Measurements from ENCODE around the gene DYNLT2B.

DYNLT2B gene

GRCh38 chr3:196273655-196274054, 44.4 kb downstream of the DYNLT2B start:
- Histone ChIP-seq H3F3A (ENCODE audit: insufficient read depth, low read length) (no peaks in the 10 kb centered on the region), H3K79me2 (ENCODE audit: insufficient read depth, low read length) (0 out of 2 replicates have a peak, but pooled peaks cover 3% of the 10 kb centered on the region), H3K27ac (ENCODE audit: low read depth, low read length, poor library complexity, severe bottlenecking) (no peak overlapping the region), H3K4me2 (ENCODE audit: low read length) (no peak overlapping the region), H3K9me3 (ENCODE audit: low read length) (peaks cover 20% of the 10 kb centered on the region), H3K4me1 (ENCODE audit: insufficient read depth, low read length, severe bottlenecking) (no peaks in the 10 kb centered on the region), H3K9me2 (ENCODE audit: low read depth, low read length) (no peaks in the 10 kb centered on the region), H4K20me1 (ENCODE audit: insufficient read depth, low read length) (no peaks in the 10 kb centered on the region), H3K36me3 (ENCODE audit: insufficient read depth, low read length) (peaks cover 31% of the 10 kb centered on the region), H3K27me3 (ENCODE audit: insufficient read depth, low read length) (no peaks in the 10 kb centered on the region), H3K4me3 (ENCODE audit: low read depth, low read length, poor library complexity, severe bottlenecking) (no peak overlapping the region), H2AFZ (ENCODE audit: low read length) (no peak overlapping the region), H3K9ac (ENCODE audit: low read length) (no peak overlapping the region)
- TF ChIP-seq EZH2 (IDR thresholded peaks at IDR 0.05; ENCODE audit: borderline replicate concordance, low read length) (no peak), CTCF (IDR thresholded peaks at IDR 0.05; ENCODE audit: low read length) (no peak)

GRCh38 chr3:196272826-196273225, 45.2 kb downstream of the DYNLT2B start:
- Histone ChIP-seq H3K36me3 (ENCODE audit: insufficient read depth, low read length) (peaks cover 27% of the 10 kb centered on the region), H3K4me1 (ENCODE audit: insufficient read depth, low read length, severe bottlenecking) (no peaks in the 10 kb centered on the region), H3K27me3 (ENCODE audit: insufficient read depth, low read length) (no peaks in the 10 kb centered on the region), H3K9me3 (ENCODE audit: low read length) (peaks cover 20% of the 10 kb centered on the region), H3F3A (ENCODE audit: insufficient read depth, low read length) (no peaks in the 10 kb centered on the region), H2AFZ (ENCODE audit: low read length) (no peak overlapping the region), H4K20me1 (ENCODE audit: insufficient read depth, low read length) (no peaks in the 10 kb centered on the region), H3K9ac (ENCODE audit: low read length) (no peak overlapping the region), H3K27ac (ENCODE audit: low read depth, low read length, poor library complexity, severe bottlenecking) (no peak overlapping the region), H3K9me2 (ENCODE audit: low read depth, low read length) (no peaks in the 10 kb centered on the region), H3K79me2 (ENCODE audit: insufficient read depth, low read length) (no peaks in the 10 kb centered on the region), H3K4me2 (ENCODE audit: low read length) (no peak overlapping the region), H3K4me3 (ENCODE audit: low read depth, low read length, poor library complexity, severe bottlenecking) (no peak overlapping the region)
- no peak for TF ChIP-seq CTCF (IDR thresholded peaks at IDR 0.05; ENCODE audit: low read length)

GRCh38 chr3:196270499-196270898, 47.5 kb downstream of the DYNLT2B start:
- Histone ChIP-seq H3K27ac (ENCODE audit: low read depth, low read length, poor library complexity, severe bottlenecking) (no peak overlapping the region), H3K4me1 (ENCODE audit: insufficient read depth, low read length, severe bottlenecking) (no peaks in the 10 kb centered on the region), H3K9me2 (ENCODE audit: low read depth, low read length) (no peaks in the 10 kb centered on the region), H3K9ac (ENCODE audit: low read length) (no peak overlapping the region), H2AFZ (ENCODE audit: low read length) (no peak overlapping the region), H3K27me3 (ENCODE audit: insufficient read depth, low read length) (no peaks in the 10 kb centered on the region), H3K4me3 (ENCODE audit: low read depth, low read length, poor library complexity, severe bottlenecking) (no peak overlapping the region), H3K9me3 (ENCODE audit: low read length) (peaks cover 20% of the 10 kb centered on the region), H3K79me2 (ENCODE audit: insufficient read depth, low read length) (no peaks in the 10 kb centered on the region), H3K36me3 (ENCODE audit: insufficient read depth, low read length) (peaks cover 37% of the 10 kb centered on the region), H4K20me1 (ENCODE audit: insufficient read depth, low read length) (no peaks in the 10 kb centered on the region), H3F3A (ENCODE audit: insufficient read depth, low read length) (no peaks in the 10 kb centered on the region), H3K4me2 (ENCODE audit: low read length) (no peak overlapping the region)
- TF ChIP-seq CTCF (IDR thresholded peaks at IDR 0.05; ENCODE audit: low read length) (no peak), EZH2 (IDR thresholded peaks at IDR 0.05; ENCODE audit: borderline replicate concordance, low read length) (no peak)
